ENCODE results near the gene TSC22D4.
"Not testable (repeated sequence)": the region's sequence is repeated elsewhere in the genome, so short reads cannot be mapped to it uniquely, and the experiment has no call there.

Gene TSC22D4

GRCh38 chr7:100515072-100515532 is 36.1 kb upstream of the TSC22D4 start:
- H3K27ac ChIP-seq (ENCODE audit: low read depth in 2 of 2, low read length in 2 of 2): no peak overlapping the region
- peaks cover 0 to 3% of the 10 kb centered on the region in 2 donors for H3K4me1 ChIP-seq (ENCODE audit: control insufficient read depth in 2 of 2, insufficient read depth in 2 of 2, low read length in 2 of 2)

GRCh38 chr7:100513212-100513810 is 34.3 kb upstream of the TSC22D4 start:
- Histone ChIP-seq H3K9me3 (ENCODE audit: control insufficient read depth in 2 of 2, low read length in 2 of 2) (no peaks in the 10 kb centered on the region), H3K36me3 (ENCODE audit: control insufficient read depth in 2 of 2, insufficient read depth in 2 of 2, low read length in 2 of 2) (no peaks in the 10 kb centered on the region), H3K27me3 (ENCODE audit: control insufficient read depth in 2 of 2, insufficient read depth in 2 of 2, low read length in 2 of 2) (no peaks in the 10 kb centered on the region), H3K27ac (ENCODE audit: low read depth in 2 of 2, low read length in 2 of 2) (no peak overlapping the region), H3K4me1 (ENCODE audit: control insufficient read depth in 2 of 2, insufficient read depth in 2 of 2, low read length in 2 of 2) (peaks cover 0 to 3% of the 10 kb centered on the region in 2 donors), H3K9ac (ENCODE audit: low read depth in 1 of 2, low read length in 2 of 2) (no peak overlapping the region), H3K4me3 (ENCODE audit: low read length in 2 of 2) (no peak overlapping the region)

More at GRCh38 chr7:100515072-100515532, 36.1 kb upstream of the TSC22D4 start:
- H3K9me3 ChIP-seq (ENCODE audit: control insufficient read depth in 2 of 2, low read length in 2 of 2): no peaks in the 10 kb centered on the region
- H3K27me3 ChIP-seq (ENCODE audit: control insufficient read depth in 2 of 2, insufficient read depth in 2 of 2, low read length in 2 of 2): no peaks in the 10 kb centered on the region
- H3K4me3 ChIP-seq (ENCODE audit: low read length in 2 of 2): no peak overlapping the region
- no peak overlapping the region for H3K9ac ChIP-seq (ENCODE audit: low read depth in 1 of 2, low read length in 2 of 2)
- no peaks in the 10 kb centered on the region for H3K36me3 ChIP-seq (ENCODE audit: control insufficient read depth in 2 of 2, insufficient read depth in 2 of 2, low read length in 2 of 2)

- Histone ChIP-seq H3K4me3 (ENCODE audit: low read length in 2 of 2) (no peak overlapping the region), H3K4me1 (ENCODE audit: control insufficient read depth in 2 of 2, insufficient read depth in 2 of 2, low read length in 2 of 2) (no peaks in the 10 kb centered on the region), H3K9ac (ENCODE audit: low read depth in 1 of 2, low read length in 2 of 2) (no peak overlapping the region), H3K27ac (ENCODE audit: low read depth in 2 of 2, low read length in 2 of 2) (no peak overlapping the region), H3K36me3 (ENCODE audit: control insufficient read depth in 2 of 2, insufficient read depth in 2 of 2, low read length in 2 of 2) (no peaks in the 10 kb centered on the region), H3K27me3 (ENCODE audit: control insufficient read depth in 2 of 2, insufficient read depth in 2 of 2, low read length in 2 of 2) (no peaks in the 10 kb centered on the region), H3K9me3 (ENCODE audit: control insufficient read depth in 2 of 2, low read length in 2 of 2) (no peaks in the 10 kb centered on the region)
Observed at GRCh38 chr7:100510437-100511239, 31.6 kb upstream of the TSC22D4 start.

GRCh38 chr7:100509231-100509630 is 30.2 kb upstream of the TSC22D4 start:
- Histone ChIP-seq H3K4me3 (ENCODE audit: low read length in 2 of 2) (peak overlapping the region in 1 of 2 donors; percentile 13), H3K4me1 (ENCODE audit: control insufficient read depth in 2 of 2, insufficient read depth in 2 of 2, low read length in 2 of 2) (no peaks in the 10 kb centered on the region), H3K27me3 (ENCODE audit: control insufficient read depth in 2 of 2, insufficient read depth in 2 of 2, low read length in 2 of 2) (no peaks in the 10 kb centered on the region), H3K9ac (ENCODE audit: low read depth in 1 of 2, low read length in 2 of 2) (no peak overlapping the region), H3K36me3 (ENCODE audit: control insufficient read depth in 2 of 2, insufficient read depth in 2 of 2, low read length in 2 of 2) (no peaks in the 10 kb centered on the region), H3K27ac (ENCODE audit: low read depth in 2 of 2, low read length in 2 of 2) (no peak overlapping the region), H3K9me3 (ENCODE audit: control insufficient read depth in 2 of 2, low read length in 2 of 2) (no peaks in the 10 kb centered on the region)

GRCh38 chr7:100506356-100506923 is 27.4 kb upstream of the TSC22D4 start:
- no peak overlapping the region for H3K4me3 ChIP-seq (ENCODE audit: low read length in 2 of 2)
- H3K27ac ChIP-seq (ENCODE audit: low read depth in 2 of 2, low read length in 2 of 2): no peak overlapping the region
- no peaks in the 10 kb centered on the region for H3K9me3 ChIP-seq (ENCODE audit: control insufficient read depth in 2 of 2, low read length in 2 of 2)
- H3K36me3 ChIP-seq (ENCODE audit: control insufficient read depth in 2 of 2, insufficient read depth in 2 of 2, low read length in 2 of 2): no peaks in the 10 kb centered on the region
- no peaks in the 10 kb centered on the region for H3K4me1 ChIP-seq (ENCODE audit: control insufficient read depth in 2 of 2, insufficient read depth in 2 of 2, low read length in 2 of 2)
- no peak overlapping the region for H3K9ac ChIP-seq (ENCODE audit: low read depth in 1 of 2, low read length in 2 of 2)
- H3K27me3 ChIP-seq (ENCODE audit: control insufficient read depth in 2 of 2, insufficient read depth in 2 of 2, low read length in 2 of 2): no peaks in the 10 kb centered on the region

GRCh38 chr7:100504887-100505611 is 26.0 kb upstream of the TSC22D4 start:
- Histone ChIP-seq H3K27me3 (ENCODE audit: control insufficient read depth in 2 of 2, insufficient read depth in 2 of 2, low read length in 2 of 2) (no peaks in the 10 kb centered on the region), H3K36me3 (ENCODE audit: control insufficient read depth in 2 of 2, insufficient read depth in 2 of 2, low read length in 2 of 2) (no peaks in the 10 kb centered on the region), H3K4me1 (ENCODE audit: control insufficient read depth in 2 of 2, insufficient read depth in 2 of 2, low read length in 2 of 2) (no peaks in the 10 kb centered on the region), H3K4me3 (ENCODE audit: low read length in 2 of 2) (no peak overlapping the region), H3K27ac (ENCODE audit: low read depth in 2 of 2, low read length in 2 of 2) (no peak overlapping the region), H3K9me3 (ENCODE audit: control insufficient read depth in 2 of 2, low read length in 2 of 2) (no peaks in the 10 kb centered on the region), H3K9ac (ENCODE audit: low read depth in 1 of 2, low read length in 2 of 2) (no peak overlapping the region)

GRCh38 chr7:100504031-100504430 is 25.0 kb upstream of the TSC22D4 start:
- H3K9me3 ChIP-seq (ENCODE audit: control insufficient read depth in 2 of 2, low read length in 2 of 2); H3K36me3 ChIP-seq (ENCODE audit: control insufficient read depth in 2 of 2, insufficient read depth in 2 of 2, low read length in 2 of 2); H3K27ac ChIP-seq (ENCODE audit: low read depth in 2 of 2, low read length in 2 of 2); H3K9ac ChIP-seq (ENCODE audit: low read depth in 1 of 2, low read length in 2 of 2); H3K4me3 ChIP-seq (ENCODE audit: low read length in 2 of 2); H3K27me3 ChIP-seq (ENCODE audit: control insufficient read depth in 2 of 2, insufficient read depth in 2 of 2, low read length in 2 of 2); H3K4me1 ChIP-seq (ENCODE audit: control insufficient read depth in 2 of 2, insufficient read depth in 2 of 2, low read length in 2 of 2): not testable (repeated sequence)

- not testable (repeated sequence) for H3K9ac ChIP-seq (ENCODE audit: low read depth in 1 of 2, low read length in 2 of 2); H3K4me3 ChIP-seq (ENCODE audit: low read length in 2 of 2); H3K27me3 ChIP-seq (ENCODE audit: control insufficient read depth in 2 of 2, insufficient read depth in 2 of 2, low read length in 2 of 2); H3K36me3 ChIP-seq (ENCODE audit: control insufficient read depth in 2 of 2, insufficient read depth in 2 of 2, low read length in 2 of 2); H3K4me1 ChIP-seq (ENCODE audit: control insufficient read depth in 2 of 2, insufficient read depth in 2 of 2, low read length in 2 of 2); H3K27ac ChIP-seq (ENCODE audit: low read depth in 2 of 2, low read length in 2 of 2); H3K9me3 ChIP-seq (ENCODE audit: control insufficient read depth in 2 of 2, low read length in 2 of 2)
Observed at GRCh38 chr7:100500743-100501142, 21.7 kb upstream of the TSC22D4 start.

GRCh38 chr7:100496509-100496908 is 17.5 kb upstream of the TSC22D4 start:
- Histone ChIP-seq H3K9ac (ENCODE audit: low read depth in 1 of 2, low read length in 2 of 2) (no peak overlapping the region), H3K4me1 (ENCODE audit: control insufficient read depth in 2 of 2, insufficient read depth in 2 of 2, low read length in 2 of 2) (peaks cover 3 to 5% of the 10 kb centered on the region in 2 donors), H3K36me3 (ENCODE audit: control insufficient read depth in 2 of 2, insufficient read depth in 2 of 2, low read length in 2 of 2) (no peaks in the 10 kb centered on the region), H3K27me3 (ENCODE audit: control insufficient read depth in 2 of 2, insufficient read depth in 2 of 2, low read length in 2 of 2) (peaks cover 0 to 5% of the 10 kb centered on the region in 2 donors), H3K4me3 (ENCODE audit: low read length in 2 of 2) (no peak overlapping the region), H3K27ac (ENCODE audit: low read depth in 2 of 2, low read length in 2 of 2) (no peak overlapping the region), H3K9me3 (ENCODE audit: control insufficient read depth in 2 of 2, low read length in 2 of 2) (no peaks in the 10 kb centered on the region)

Data from mucosa of rectum (tissue), 2 donors.